IMR-90 (cell line): ENCODE results near the gene ISX.

Source experiments
- FOS ChIP-seq: fragments of 150-350 bp; IDR thresholded peaks from 2 replicates; pipeline ENCODE4 v1.6.1; 2016; ENCODE audit warnings: low read depth, low read length
- MAFK ChIP-seq: IDR thresholded peaks from 2 replicates; pipeline ENCODE4 v1.6.1; 2012; ENCODE audit warnings: low read depth, low read length, improper control_type of control experiment
- MAZ ChIP-seq: IDR thresholded peaks from 2 replicates; pipeline ENCODE4 v1.6.1; 2012; ENCODE audit warnings: low read depth, mild to moderate bottlenecking, low read length, improper control_type of control experiment, moderate library complexity, borderline replicate concordance
- MXI1 ChIP-seq: IDR thresholded peaks from 2 replicates; pipeline ENCODE4 v1.6.1; 2012; ENCODE audit warnings: low read depth, mild to moderate bottlenecking, low read length, moderate library complexity, borderline replicate concordance
- POLR2A ChIP-seq: IDR thresholded peaks from 2 replicates; pipeline ENCODE4 v1.6.1; 2012; ENCODE audit warnings: mild to moderate bottlenecking, low read depth, low read length
- RAD21 ChIP-seq: IDR thresholded peaks from 2 replicates; pipeline ENCODE4 v1.6.1; 2012; ENCODE audit warnings: low read length, improper control_type of control experiment
- RCOR1 ChIP-seq: IDR thresholded peaks from 2 replicates; pipeline ENCODE4 v1.6.1; 2012; ENCODE audit warnings: mild to moderate bottlenecking, low read length, improper control_type of control experiment; ENCODE audit not compliant: insufficient replicate concordance
- RFX5 ChIP-seq: IDR thresholded peaks from 2 replicates; pipeline ENCODE4 v1.8.0; 2012; ENCODE audit warnings: low read depth, mild to moderate bottlenecking, low read length, moderate library complexity
- SMC3 ChIP-seq: fragments of 150-350 bp; IDR thresholded peaks from 2 replicates; pipeline ENCODE4 v1.6.1; 2016; ENCODE audit warnings: low read depth, mild to moderate bottlenecking, antibody characterized with exemption, low read length, moderate library complexity
- TF ChIP-seq, protein P1 (sequence below): conservative IDR thresholded peaks from 2 replicates; pipeline ENCODE4 v1.5.1; 2012; ENCODE audit warnings: mild to moderate bottlenecking, low read depth, low read length, improper control_type of control experiment
- TF ChIP-seq, protein P2 (sequence below): fragments of 150-350 bp; IDR thresholded peaks from 2 replicates; pipeline ENCODE4 v1.6.1; 2017; ENCODE audit warnings: mild to moderate bottlenecking, antibody characterized with exemption, low read length, low read depth

DNA sequence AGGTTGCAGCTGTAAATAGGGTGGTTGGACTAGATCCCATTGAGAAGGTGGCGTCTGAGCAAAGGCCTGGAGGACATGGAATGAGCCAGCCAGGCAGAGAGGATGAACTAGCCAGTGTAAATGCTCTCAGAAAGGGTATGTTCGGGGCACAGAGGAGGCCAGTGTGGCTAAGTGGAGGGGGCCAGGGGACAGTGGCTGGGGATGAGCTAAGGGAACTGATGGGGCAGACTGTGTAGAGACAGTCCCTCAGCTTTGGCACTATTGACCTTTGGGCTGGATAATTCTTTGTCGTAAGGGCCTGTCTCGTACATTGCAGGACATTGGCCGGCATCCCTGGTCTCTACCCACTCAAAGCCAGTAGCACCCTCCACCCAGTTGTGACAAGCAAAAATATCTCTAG, 43.7 kb upstream of the ISX start:
- TF ChIP-seq, protein P1, sequence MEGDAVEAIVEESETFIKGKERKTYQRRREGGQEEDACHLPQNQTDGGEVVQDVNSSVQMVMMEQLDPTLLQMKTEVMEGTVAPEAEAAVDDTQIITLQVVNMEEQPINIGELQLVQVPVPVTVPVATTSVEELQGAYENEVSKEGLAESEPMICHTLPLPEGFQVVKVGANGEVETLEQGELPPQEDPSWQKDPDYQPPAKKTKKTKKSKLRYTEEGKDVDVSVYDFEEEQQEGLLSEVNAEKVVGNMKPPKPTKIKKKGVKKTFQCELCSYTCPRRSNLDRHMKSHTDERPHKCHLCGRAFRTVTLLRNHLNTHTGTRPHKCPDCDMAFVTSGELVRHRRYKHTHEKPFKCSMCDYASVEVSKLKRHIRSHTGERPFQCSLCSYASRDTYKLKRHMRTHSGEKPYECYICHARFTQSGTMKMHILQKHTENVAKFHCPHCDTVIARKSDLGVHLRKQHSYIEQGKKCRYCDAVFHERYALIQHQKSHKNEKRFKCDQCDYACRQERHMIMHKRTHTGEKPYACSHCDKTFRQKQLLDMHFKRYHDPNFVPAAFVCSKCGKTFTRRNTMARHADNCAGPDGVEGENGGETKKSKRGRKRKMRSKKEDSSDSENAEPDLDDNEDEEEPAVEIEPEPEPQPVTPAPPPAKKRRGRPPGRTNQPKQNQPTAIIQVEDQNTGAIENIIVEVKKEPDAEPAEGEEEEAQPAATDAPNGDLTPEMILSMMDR: no peak
- TF ChIP-seq RCOR1: no peak
- TF ChIP-seq POLR2A: no peak
- no peak for TF ChIP-seq MAFK
- TF ChIP-seq SMC3: no peak
- TF ChIP-seq RAD21: no peak
- no peak for TF ChIP-seq MAZ
- TF ChIP-seq MXI1: no peak
- no peak for TF ChIP-seq RFX5
- TF ChIP-seq, protein P2, sequence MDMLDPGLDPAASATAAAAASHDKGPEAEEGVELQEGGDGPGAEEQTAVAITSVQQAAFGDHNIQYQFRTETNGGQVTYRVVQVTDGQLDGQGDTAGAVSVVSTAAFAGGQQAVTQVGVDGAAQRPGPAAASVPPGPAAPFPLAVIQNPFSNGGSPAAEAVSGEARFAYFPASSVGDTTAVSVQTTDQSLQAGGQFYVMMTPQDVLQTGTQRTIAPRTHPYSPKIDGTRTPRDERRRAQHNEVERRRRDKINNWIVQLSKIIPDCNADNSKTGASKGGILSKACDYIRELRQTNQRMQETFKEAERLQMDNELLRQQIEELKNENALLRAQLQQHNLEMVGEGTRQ: no peak
- TF ChIP-seq FOS: no peak
